ENCODE results near the gene CCDC142. TPM values are rescaled to one million over a fixed set of nuclear protein-coding genes. Genes with fewer than 3 reads are reported as not detected.
A peak's percentile ranks its signal among the peaks of the same experiment; 100 is the strongest.

Gene CCDC142, protein sequence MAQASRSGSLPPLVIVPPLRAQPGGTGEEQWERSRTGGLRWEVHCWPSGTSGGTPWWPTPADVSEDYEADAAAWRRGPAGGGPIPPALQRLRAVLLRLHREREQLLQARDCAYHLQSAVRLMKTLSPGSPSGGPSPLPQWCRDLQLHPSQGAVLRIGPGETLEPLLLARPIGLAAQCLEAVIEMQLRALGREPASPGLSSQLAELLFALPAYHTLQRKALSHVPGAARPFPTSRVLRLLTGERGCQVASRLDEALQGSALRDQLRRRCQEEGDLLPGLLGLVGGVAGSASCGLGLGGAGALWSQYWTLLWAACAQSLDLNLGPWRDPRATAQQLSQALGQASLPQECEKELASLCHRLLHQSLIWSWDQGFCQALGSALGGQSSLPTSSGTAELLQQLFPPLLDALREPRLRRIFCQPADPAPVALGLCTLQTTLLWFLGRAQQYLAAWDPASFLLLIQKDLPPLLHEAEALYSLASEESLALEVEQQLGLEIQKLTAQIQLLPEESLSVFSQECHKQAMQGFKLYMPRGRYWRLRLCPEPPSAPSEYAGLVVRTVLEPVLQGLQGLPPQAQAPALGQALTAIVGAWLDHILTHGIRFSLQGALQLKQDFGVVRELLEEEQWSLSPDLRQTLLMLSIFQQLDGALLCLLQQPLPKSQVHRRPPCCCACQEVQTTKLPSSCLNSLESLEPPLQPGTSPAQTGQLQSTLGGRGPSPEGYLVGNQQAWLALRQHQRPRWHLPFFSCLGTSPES
- 24.2 TPM for total RNA-seq (2021; ENCODE audit: unreplicated experiment)
- polyA plus RNA-seq (2012; ENCODE audit: insufficient read length): 13.1 TPM
- percentile 68 among the genes with signal in this experiment for Bru-seq, nascent RNA
- percentile 71 among the genes with signal in this experiment for BruChase-seq, experiment 1, labeled RNA remaining after a 2-hour chase
- percentile 66 among the genes with signal in this experiment for BruChase-seq, experiment 2, labeled RNA remaining after a 6-hour chase
- long read RNA-seq, partial matches to known transcripts: 6 of 18 reads
- long read RNA-seq, other reads (novel, unspliced or antisense): 10 of 18 reads

GRCh38 chr2:74482801-74483674, at the start of gene CCDC142, which contains the start of gene TTC31:
TSS of gene CCDC142 (minus strand) at chr2:74482998. CDS start at chr2:74482837, 161 bp downstream.
TSS of gene TTC31 (plus strand) at chr2:74483081. CDS start at chr2:74483096, 15 bp downstream.
- H3K27ac ChIP-seq (ENCODE audit: low read length): peak within 1 kb of the TSS; percentile 99
- intact Hi-C loops (cut with micrococcal nuclease; ENCODE audit: unreplicated experiment): loop anchor here (2.0 to 5.0 kb wide), 2 partner anchors 48 to 104 kb away; no protein-coding TSS in a partner anchor
- ATAC-seq (peak; percentile 97), DNase-seq (ENCODE audit: low read depth, low spot score) (peak; percentile 93)
- H3K4me1 ChIP-seq (ENCODE audit: control insufficient read depth, insufficient read depth, low read length): peaks cover 16% of the 10 kb centered on the region
- TSS peak; percentile 99 for BruUV-seq (replicated peaks)
- H3K9me3 ChIP-seq (ENCODE audit: control insufficient read depth, insufficient read depth, low read depth, low read length): no peaks in the 10 kb centered on the region
- peak within 1 kb of the TSS; percentile 84 to 99 for H3K4me3 ChIP-seq (ENCODE audit: low read depth in 2 of 2, low read length in 2 of 2)
- H3K27me3 ChIP-seq (ENCODE audit: control insufficient read depth, insufficient read depth, low read length): no peaks in the 10 kb centered on the region
- POLR2A ChIA-PET: interaction anchor here (0.7 kb wide), 1 partner anchor 27 kb away, joined by 6 read pairs; no protein-coding TSS in a partner anchor
- CTCF ChIA-PET: interaction anchor here (0.6 to 2.3 kb wide), 5 partner anchors 10 to 105 kb away, joined by 3 to 9 read pairs (median 6); partner anchors contain the start of gene MRPL53
- H3K36me3 ChIP-seq (ENCODE audit: control insufficient read depth, insufficient read depth, low read length): peaks cover 3% of the 10 kb centered on the region
- TF ChIP-seq, protein P1, sequence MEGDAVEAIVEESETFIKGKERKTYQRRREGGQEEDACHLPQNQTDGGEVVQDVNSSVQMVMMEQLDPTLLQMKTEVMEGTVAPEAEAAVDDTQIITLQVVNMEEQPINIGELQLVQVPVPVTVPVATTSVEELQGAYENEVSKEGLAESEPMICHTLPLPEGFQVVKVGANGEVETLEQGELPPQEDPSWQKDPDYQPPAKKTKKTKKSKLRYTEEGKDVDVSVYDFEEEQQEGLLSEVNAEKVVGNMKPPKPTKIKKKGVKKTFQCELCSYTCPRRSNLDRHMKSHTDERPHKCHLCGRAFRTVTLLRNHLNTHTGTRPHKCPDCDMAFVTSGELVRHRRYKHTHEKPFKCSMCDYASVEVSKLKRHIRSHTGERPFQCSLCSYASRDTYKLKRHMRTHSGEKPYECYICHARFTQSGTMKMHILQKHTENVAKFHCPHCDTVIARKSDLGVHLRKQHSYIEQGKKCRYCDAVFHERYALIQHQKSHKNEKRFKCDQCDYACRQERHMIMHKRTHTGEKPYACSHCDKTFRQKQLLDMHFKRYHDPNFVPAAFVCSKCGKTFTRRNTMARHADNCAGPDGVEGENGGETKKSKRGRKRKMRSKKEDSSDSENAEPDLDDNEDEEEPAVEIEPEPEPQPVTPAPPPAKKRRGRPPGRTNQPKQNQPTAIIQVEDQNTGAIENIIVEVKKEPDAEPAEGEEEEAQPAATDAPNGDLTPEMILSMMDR (IDR thresholded peaks at IDR 0.05): peak; percentile 96
- TF ChIP-seq TCF7L2 (IDR thresholded peaks at IDR 0.05; ENCODE audit: low read depth, low read length) (no peak), SIN3A (IDR thresholded peaks at IDR 0.05; ENCODE audit: borderline replicate concordance, insufficient read depth, low read depth, low read length) (peak; percentile 76), POLR2AphosphoS5 (IDR thresholded peaks at IDR 0.05; ENCODE audit: low read depth, low read length) (peak; percentile 98)
- in situ Hi-C loops (cut with HindIII; ENCODE audit: low pct_unique_long_range_greater_than_20kb, low sequenced_read_pairs): no loop called here

- ATAC-seq (no peak), DNase-seq (ENCODE audit: low read depth, low spot score) (no peak)
- H3K4me3 ChIP-seq (ENCODE audit: low read depth in 2 of 2, low read length in 2 of 2): no peak overlapping the region
- no peaks in the 10 kb centered on the region for H3K27me3 ChIP-seq (ENCODE audit: control insufficient read depth, insufficient read depth, low read length)
- H3K27ac ChIP-seq (ENCODE audit: low read length): no peak overlapping the region
- ChIA-PET POLR2A (no interaction called here), CTCF (interaction anchor here (0.5 to 1.6 kb wide), 3 partner anchors 49 to 291 kb away, joined by 6 to 7 read pairs (median 7); partner anchors contain the start of genes CCDC142 and TTC31)
- peaks cover 6% of the 10 kb centered on the region for H3K4me1 ChIP-seq (ENCODE audit: control insufficient read depth, insufficient read depth, low read length)
- no TSS peak for BruUV-seq (replicated peaks)
- intact Hi-C loops (cut with micrococcal nuclease; ENCODE audit: unreplicated experiment) (no loop called here), in situ Hi-C loops (cut with HindIII; ENCODE audit: low pct_unique_long_range_greater_than_20kb, low sequenced_read_pairs) (no loop called here)
- TF ChIP-seq, protein P2, sequence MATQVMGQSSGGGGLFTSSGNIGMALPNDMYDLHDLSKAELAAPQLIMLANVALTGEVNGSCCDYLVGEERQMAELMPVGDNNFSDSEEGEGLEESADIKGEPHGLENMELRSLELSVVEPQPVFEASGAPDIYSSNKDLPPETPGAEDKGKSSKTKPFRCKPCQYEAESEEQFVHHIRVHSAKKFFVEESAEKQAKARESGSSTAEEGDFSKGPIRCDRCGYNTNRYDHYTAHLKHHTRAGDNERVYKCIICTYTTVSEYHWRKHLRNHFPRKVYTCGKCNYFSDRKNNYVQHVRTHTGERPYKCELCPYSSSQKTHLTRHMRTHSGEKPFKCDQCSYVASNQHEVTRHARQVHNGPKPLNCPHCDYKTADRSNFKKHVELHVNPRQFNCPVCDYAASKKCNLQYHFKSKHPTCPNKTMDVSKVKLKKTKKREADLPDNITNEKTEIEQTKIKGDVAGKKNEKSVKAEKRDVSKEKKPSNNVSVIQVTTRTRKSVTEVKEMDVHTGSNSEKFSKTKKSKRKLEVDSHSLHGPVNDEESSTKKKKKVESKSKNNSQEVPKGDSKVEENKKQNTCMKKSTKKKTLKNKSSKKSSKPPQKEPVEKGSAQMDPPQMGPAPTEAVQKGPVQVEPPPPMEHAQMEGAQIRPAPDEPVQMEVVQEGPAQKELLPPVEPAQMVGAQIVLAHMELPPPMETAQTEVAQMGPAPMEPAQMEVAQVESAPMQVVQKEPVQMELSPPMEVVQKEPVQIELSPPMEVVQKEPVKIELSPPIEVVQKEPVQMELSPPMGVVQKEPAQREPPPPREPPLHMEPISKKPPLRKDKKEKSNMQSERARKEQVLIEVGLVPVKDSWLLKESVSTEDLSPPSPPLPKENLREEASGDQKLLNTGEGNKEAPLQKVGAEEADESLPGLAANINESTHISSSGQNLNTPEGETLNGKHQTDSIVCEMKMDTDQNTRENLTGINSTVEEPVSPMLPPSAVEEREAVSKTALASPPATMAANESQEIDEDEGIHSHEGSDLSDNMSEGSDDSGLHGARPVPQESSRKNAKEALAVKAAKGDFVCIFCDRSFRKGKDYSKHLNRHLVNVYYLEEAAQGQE (IDR thresholded peaks at IDR 0.05; ENCODE audit: insufficient read depth in 1 of 2, low read depth in 2 of 2, low read length in 1 of 2): no peak
- TF ChIP-seq POLR2AphosphoS5 (IDR thresholded peaks at IDR 0.05; ENCODE audit: low read depth, low read length) (no peak), TCF7L2 (IDR thresholded peaks at IDR 0.05; ENCODE audit: low read depth, low read length) (no peak), SIN3A (IDR thresholded peaks at IDR 0.05; ENCODE audit: borderline replicate concordance, insufficient read depth, low read depth, low read length) (no peak)
- TF ChIP-seq, protein P1 (IDR thresholded peaks at IDR 0.05): no peak
- no peaks in the 10 kb centered on the region for H3K9me3 ChIP-seq (ENCODE audit: control insufficient read depth, insufficient read depth, low read depth, low read length)
- peaks cover 3% of the 10 kb centered on the region for H3K36me3 ChIP-seq (ENCODE audit: control insufficient read depth, insufficient read depth, low read length)
These were observed 49.4 kb upstream of the CCDC142 start for GRCh38 chr2:74532222-74532621.
